Hepatocyte (in vitro differentiated cells): ENCODE measurements around the gene KSR2. TPM values are rescaled to one million over a fixed set of nuclear protein-coding genes. Genes with fewer than 3 reads are reported as not detected.

Experiments
- DNase-seq: peaks from one replicate; pipeline ENCODE4 v3.0.0-alpha.2; 2016; ENCODE audit warnings: low spot score
- H2AFZ ChIP-seq: fragments of 200-600 bp; sonication (generic); 2 replicates; pipeline ENCODE4 v1.6.0; 2016; ENCODE audit warnings: antibody characterized with exemption, mild to moderate bottlenecking
- H3K27ac ChIP-seq: fragments of 200-600 bp; sonication (generic); 2 replicates; pipeline ENCODE4 v1.5.1; 2016; ENCODE audit warnings: mild to moderate bottlenecking
- H3K27me3 ChIP-seq: fragments of 200-600 bp; sonication (generic); 2 replicates; pipeline ENCODE4 v1.6.1; 2016
- H3K36me3 ChIP-seq: fragments of 200-600 bp; sonication (generic); replicated peaks from 2 replicates; pipeline ENCODE4 v1.5.1; 2016; ENCODE audit warnings: low read depth; ENCODE audit not compliant: insufficient read depth
- H3K4me1 ChIP-seq: fragments of 200-600 bp; sonication (generic); 2 replicates; pipeline ENCODE4 v1.5.1; 2016; ENCODE audit warnings: mild to moderate bottlenecking, moderate library complexity; ENCODE audit not compliant: insufficient read depth
- H3K4me2 ChIP-seq: fragments of 200-600 bp; sonication (generic); 2 replicates; pipeline ENCODE4 v1.6.0; 2016
- H3K4me3 ChIP-seq: fragments of 200-600 bp; sonication (generic); 2 replicates; pipeline ENCODE4 v1.5.1; 2016; ENCODE audit warnings: mild to moderate bottlenecking
- H3K79me2 ChIP-seq: fragments of 200-600 bp; sonication (generic); 2 replicates; pipeline ENCODE4 v1.6.0; 2017; ENCODE audit warnings: mild to moderate bottlenecking
- H3K9me2 ChIP-seq: fragments of 200-600 bp; sonication (generic); replicated peaks from 2 replicates; pipeline ENCODE4 v1.6.0; 2017; ENCODE audit warnings: mild to moderate bottlenecking; ENCODE audit not compliant: insufficient read depth
- H3K9me3 ChIP-seq: fragments of 200-600 bp; sonication (generic); 2 replicates; pipeline ENCODE4 v1.5.1; 2016; ENCODE audit warnings: low read depth, mild to moderate bottlenecking
- H4K20me1 ChIP-seq: fragments of 200-600 bp; sonication (generic); 2 replicates; pipeline ENCODE4 v1.6.0; 2016; ENCODE audit warnings: mild to moderate bottlenecking; ENCODE audit not compliant: insufficient read depth, poor library complexity, severe bottlenecking
- CTCF ChIP-seq: fragments of 200-600 bp; sonication (generic); IDR thresholded peaks from 2 replicates; pipeline ENCODE4 v1.5.1; 2016; ENCODE audit warnings: antibody characterized with exemption, mild to moderate bottlenecking; ENCODE audit not compliant: poor library complexity
- EZH2 ChIP-seq: fragments of 200-600 bp; sonication (generic); IDR thresholded peaks from 2 replicates; pipeline ENCODE4 v1.6.1; 2016; ENCODE audit warnings: antibody characterized with exemption, mild to moderate bottlenecking, borderline replicate concordance
- EZH2phosphoT487 ChIP-seq: fragments of 200-600 bp; sonication (generic); IDR thresholded peaks from one replicate; pipeline ENCODE4 v1.6.1; 2018; ENCODE audit warnings: antibody characterized with exemption, mild to moderate bottlenecking, low read depth, moderate library complexity; ENCODE audit not compliant: unreplicated experiment, severe bottlenecking
- WGBS: methylation state at CpG from one replicate; pipeline ENCODE4 v1.1.6; 2016; ENCODE audit warnings: low lambda C conversion rate; ENCODE audit errors: missing lambda C conversion rate; 5-methylcytosine and 5-hydroxymethylcytosine counted together
- polyA plus RNA-seq: library from polyadenylated mRNA; unstranded; fragments of >200 nt; fragmentation: Nextera tagmentation; extraction: Ambion mirVana; gene quantifications from 2 replicates; pipeline ENCODE4 v1.2.1, GENCODE V29; 2016
- total RNA-seq: library from RNA; depleted of rRNA; stranded (reverse); fragments of >200 nt; gene quantifications from 2 replicates; pipeline ENCODE4 v1.2.3, GENCODE V29; 2014

The KSR2 gene
- total and polyA plus RNA-seq, 2 experiments from 2014 or later: 0.37 to 0.46 TPM

DNA sequence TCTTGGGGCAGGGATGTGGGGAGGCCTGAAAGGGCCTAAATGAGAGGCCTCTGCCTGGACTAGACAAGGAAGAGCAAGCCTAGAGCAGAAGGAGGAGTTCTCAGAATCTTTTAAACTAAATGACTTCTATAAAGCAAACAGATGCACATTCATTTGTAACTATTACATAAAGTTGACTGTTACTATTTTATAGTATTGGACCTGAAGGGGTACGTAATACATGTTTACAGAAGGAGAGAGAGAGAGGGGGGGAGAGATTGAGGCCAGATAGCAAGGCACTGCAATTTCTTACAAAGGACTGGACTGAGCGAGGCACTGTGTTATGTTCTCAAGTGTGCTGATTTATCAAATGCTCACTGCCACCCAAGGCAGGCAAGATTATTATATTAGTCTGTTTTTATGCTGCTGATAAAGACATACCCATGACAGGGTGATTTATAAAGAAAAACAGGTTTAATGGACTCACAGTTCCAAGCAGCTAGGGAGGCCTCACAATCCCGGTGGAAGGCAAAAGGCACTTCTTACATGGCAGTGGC lies 391.6 kb downstream of the KSR2 start:
- no peak overlapping the region for H3K4me2 ChIP-seq
- no peaks in the 10 kb centered on the region for H3K79me2 ChIP-seq
- TF ChIP-seq EZH2 (no peak), EZH2phosphoT487 (no peak), CTCF (no peak)
- H3K36me3 ChIP-seq: no peaks in the 10 kb centered on the region
- H3K4me3 ChIP-seq: no peak overlapping the region
- peaks cover 7% of the 10 kb centered on the region for H3K27me3 ChIP-seq
- H3K9me2 ChIP-seq: no peaks in the 10 kb centered on the region
- no peaks in the 10 kb centered on the region for H4K20me1 ChIP-seq
- H3K27ac ChIP-seq: no peak overlapping the region
- WGBS: 54% methylated on average over 3 of the region's 3 CpGs
- no peak for DNase-seq
- H3K4me1 ChIP-seq: no peaks in the 10 kb centered on the region
- no peaks in the 10 kb centered on the region for H3K9me3 ChIP-seq
- no peak overlapping the region for H2AFZ ChIP-seq

- Histone ChIP-seq H3K36me3 (no peaks in the 10 kb centered on the region), H3K79me2 (no peaks in the 10 kb centered on the region), H3K4me2 (no peak overlapping the region), H3K27ac (no peak overlapping the region), H3K27me3 (peaks cover 7% of the 10 kb centered on the region), H4K20me1 (no peaks in the 10 kb centered on the region), H3K9me2 (no peaks in the 10 kb centered on the region), H3K4me3 (no peak overlapping the region), H3K9me3 (no peaks in the 10 kb centered on the region), H2AFZ (no peak overlapping the region), H3K4me1 (no peaks in the 10 kb centered on the region)
- WGBS: 74% methylated on average over 3 of the region's 3 CpGs
- TF ChIP-seq EZH2phosphoT487: no peak
- no peak for TF ChIP-seq CTCF
- TF ChIP-seq EZH2: no peak
- DNase-seq: no peak
These were observed 392.7 kb downstream of the KSR2 start for GRCh38 chr12:117576053-117576452.

- Histone ChIP-seq H3K9me2 (no peaks in the 10 kb centered on the region), H3K4me3 (no peak overlapping the region), H3K4me1 (no peaks in the 10 kb centered on the region), H3K27ac (no peak overlapping the region), H3K9me3 (no peaks in the 10 kb centered on the region), H3K4me2 (no peak overlapping the region), H3K27me3 (peaks cover 7% of the 10 kb centered on the region), H4K20me1 (no peaks in the 10 kb centered on the region), H2AFZ (no peak overlapping the region), H3K79me2 (no peaks in the 10 kb centered on the region), H3K36me3 (no peaks in the 10 kb centered on the region)
- DNase-seq: no peak
- WGBS: 81% methylated on average over 2 of the region's 2 CpGs
- TF ChIP-seq EZH2 (no peak), EZH2phosphoT487 (no peak), CTCF (no peak)
These were observed 394.1 kb downstream of the KSR2 start for GRCh38 chr12:117574655-117575054.

DNA sequence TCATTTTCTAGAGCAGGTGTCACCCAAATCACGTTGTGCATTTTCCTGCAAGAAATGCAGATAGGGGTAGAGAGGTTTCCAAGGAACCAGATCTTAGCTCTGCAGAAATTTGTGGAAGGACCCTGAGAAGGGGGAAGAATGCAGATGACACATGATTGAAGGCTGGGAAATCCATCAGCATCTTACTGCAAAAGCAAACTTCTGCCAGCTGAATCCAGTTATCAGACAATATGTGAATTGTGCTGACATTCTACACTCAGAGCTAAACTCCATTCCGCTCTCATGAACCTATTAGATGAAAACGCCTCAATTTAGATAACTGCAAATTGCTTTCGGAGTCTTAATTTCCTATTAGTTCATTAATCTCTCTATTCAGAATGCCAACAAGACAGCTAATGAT lies 396.0 kb downstream of the KSR2 start:
- H3K4me2 ChIP-seq: no peak overlapping the region
- no peak for DNase-seq
- H3K27ac ChIP-seq: no peak overlapping the region
- no peak for TF ChIP-seq EZH2phosphoT487
- TF ChIP-seq CTCF: no peak
- H3K4me3 ChIP-seq: no peak overlapping the region
- no peak overlapping the region for H2AFZ ChIP-seq
- no peaks in the 10 kb centered on the region for H3K36me3 ChIP-seq
- H4K20me1 ChIP-seq: no peaks in the 10 kb centered on the region
- H3K27me3 ChIP-seq: peaks cover 3% of the 10 kb centered on the region
- H3K79me2 ChIP-seq: no peaks in the 10 kb centered on the region
- WGBS: 89% methylated on average over 4 of the region's 4 CpGs
- no peaks in the 10 kb centered on the region for H3K9me3 ChIP-seq
- no peaks in the 10 kb centered on the region for H3K4me1 ChIP-seq
- no peaks in the 10 kb centered on the region for H3K9me2 ChIP-seq
